Caki2 (cell line): ENCODE results near the gene NHERF1. TPM values are rescaled to one million over a fixed set of nuclear protein-coding genes. Genes with fewer than 3 reads are reported as not detected.

Experiments
- DNase-seq: peaks from one replicate; pipeline ENCODE4 v3.0.0-alpha.2; 2015; ENCODE audit warnings: low read depth
- in situ Hi-C: cut with HindIII; loops from 2 replicates; pipeline ENCODE4 v1.10.0; 2016; ENCODE audit warnings: low sequenced_read_pairs, low pct_unique_long_range_greater_than_20kb, mixed read lengths
- total RNA-seq: library from RNA; depleted of rRNA; stranded (reverse); fragments of >200 nt; shearing (Covaris generic); gene quantifications from 2 replicates; pipeline ENCODE4 v1.2.3, GENCODE V29; 2014; ENCODE audit warnings: low replicate concordance; rRNA removed

Gene NHERF1
- total RNA-seq, 1 experiment from 2014 or later, result 21.0 TPM

DNA sequence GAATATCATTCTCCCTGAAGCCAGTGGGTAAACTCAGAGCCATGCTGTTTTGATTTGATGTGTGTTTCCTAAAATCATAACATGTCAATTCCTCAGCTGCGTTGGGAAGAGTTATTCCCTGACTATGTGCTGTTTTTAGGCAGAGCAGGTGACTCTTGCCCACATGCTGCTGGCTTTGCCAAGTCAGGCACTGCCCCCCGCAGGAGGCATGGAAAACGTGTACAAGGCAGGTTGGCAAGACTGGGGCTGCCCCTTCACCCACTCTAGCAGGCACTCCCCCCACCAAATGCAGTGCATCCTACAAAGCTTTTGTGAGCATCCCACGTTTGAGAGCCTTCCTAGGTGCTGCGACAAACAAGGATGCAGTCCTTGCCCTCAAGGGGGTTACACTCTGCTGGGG, 66.0 kb downstream of the NHERF1 start:
- in situ Hi-C loops, result no loop called here
- no peak for DNase-seq

GRCh38 chr17:74815067-74815466, 66.6 kb downstream of the NHERF1 start:
- in situ Hi-C loops, result no loop called here
- no peak for DNase-seq

- in situ Hi-C loops, result no loop called here
Measured at GRCh38 chr17:74815550-74816370, 67.3 kb downstream of the NHERF1 start.

DNA sequence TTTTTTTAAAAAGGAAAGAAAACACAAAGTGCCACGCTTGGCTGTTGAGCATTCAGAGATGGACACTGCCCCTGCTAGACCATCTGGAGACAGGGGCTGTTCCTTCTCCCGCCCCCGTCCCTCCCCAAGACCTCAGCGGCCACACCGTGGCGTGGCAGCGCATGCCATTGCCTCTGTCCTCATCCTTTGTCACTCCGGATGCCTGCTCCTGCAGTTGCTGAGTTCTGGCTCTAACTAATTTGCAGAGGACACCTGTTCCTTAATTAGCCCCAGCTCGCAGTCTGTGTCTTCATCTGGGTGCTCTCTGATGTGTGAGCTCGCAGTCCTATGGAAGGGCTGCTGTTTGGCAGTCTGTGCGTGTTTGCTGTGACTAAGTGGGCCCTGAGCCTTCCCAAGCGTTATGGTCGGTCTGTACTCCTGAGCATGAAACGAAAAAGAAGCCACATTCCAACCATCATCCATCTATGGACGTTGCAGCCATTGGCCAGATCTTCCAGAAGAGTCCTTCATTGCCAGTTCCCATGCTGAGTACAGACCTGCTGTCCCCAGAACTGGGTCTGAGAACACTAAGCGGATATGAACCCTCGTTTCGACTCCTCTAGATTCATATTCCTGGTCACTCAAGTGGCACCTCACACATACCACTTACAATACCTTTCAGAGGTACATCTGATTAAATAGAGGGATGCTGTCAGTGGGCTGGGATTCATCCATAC, 68.6 kb downstream of the NHERF1 start:
- in situ Hi-C loops, result no loop called here
- no peak for DNase-seq

More at GRCh38 chr17:74815550-74816370, 67.3 kb downstream of the NHERF1 start:
- no peak for DNase-seq

- DNase-seq, result no peak
- in situ Hi-C loops, result no loop called here
Measured at GRCh38 chr17:74818291-74818938, 70.0 kb downstream of the NHERF1 start.

Other genes with a start within 250 kb of the NHERF1 start
- gene CD300LB, start 217.2 kb upstream of the NHERF1 start, total RNA-seq, result not detected in 2 replicates
- not detected in 2 replicates for gene CD300C, start 202.5 kb upstream of the NHERF1 start, total RNA-seq
- not detected in 2 replicates for gene CD300H, start 181.1 kb upstream of the NHERF1 start, total RNA-seq
- not detected in 2 replicates for gene CD300LD, start 156.3 kb upstream of the NHERF1 start, total RNA-seq
- gene CD300E, start 124.9 kb upstream of the NHERF1 start, total RNA-seq, result not detected in 2 replicates
- not detected in 2 replicates for gene CD300LF, start 35.7 kb upstream of the NHERF1 start, total RNA-seq
- not detected in 2 replicates for gene RAB37, start 11.4 kb upstream of the NHERF1 start, total RNA-seq
- 36.6 and 36.8 TPM in 2 replicates for gene NAT9, start 27.7 kb downstream of the NHERF1 start, total RNA-seq
- gene GRIN2C, start 111.3 kb downstream of the NHERF1 start, total RNA-seq, result 0.51 and 1.3 TPM in 2 replicates
- 99.8 and 108 TPM in 2 replicates for gene FDXR, start 124.4 kb downstream of the NHERF1 start, total RNA-seq
- gene FADS6, start 145.0 kb downstream of the NHERF1 start, total RNA-seq, result not detected in 2 replicates
- gene USH1G, start 174.6 kb downstream of the NHERF1 start, total RNA-seq, result not detected in 2 replicates
- gene OTOP2, start 175.6 kb downstream of the NHERF1 start, total RNA-seq, result not detected in 2 replicates
- not detected in 2 replicates for gene OTOP3, start 187.3 kb downstream of the NHERF1 start, total RNA-seq
- gene HID1, start 224.1 kb downstream of the NHERF1 start, total RNA-seq, result 0.10 TPM in 1 of 2 replicates, not detected in the other
- 32.7 and 33.6 TPM in 2 replicates for gene CDR2L, start 239.0 kb downstream of the NHERF1 start, total RNA-seq